Hepatocyte (in vitro differentiated cells): ENCODE data around the gene TGFB1I1.

Experiments
- EZH2 ChIP-seq: fragments of 200-600 bp; sonication (generic); IDR thresholded peaks from 2 replicates; pipeline ENCODE4 v1.6.1; 2016; ENCODE audit warnings: antibody characterized with exemption, mild to moderate bottlenecking, borderline replicate concordance
- TF ChIP-seq, protein P1 (sequence below): fragments of 200-600 bp; sonication (generic); IDR thresholded peaks from 2 replicates; pipeline ENCODE4 v1.5.1; 2016; ENCODE audit warnings: antibody characterized with exemption, mild to moderate bottlenecking; ENCODE audit not compliant: poor library complexity

DNA sequence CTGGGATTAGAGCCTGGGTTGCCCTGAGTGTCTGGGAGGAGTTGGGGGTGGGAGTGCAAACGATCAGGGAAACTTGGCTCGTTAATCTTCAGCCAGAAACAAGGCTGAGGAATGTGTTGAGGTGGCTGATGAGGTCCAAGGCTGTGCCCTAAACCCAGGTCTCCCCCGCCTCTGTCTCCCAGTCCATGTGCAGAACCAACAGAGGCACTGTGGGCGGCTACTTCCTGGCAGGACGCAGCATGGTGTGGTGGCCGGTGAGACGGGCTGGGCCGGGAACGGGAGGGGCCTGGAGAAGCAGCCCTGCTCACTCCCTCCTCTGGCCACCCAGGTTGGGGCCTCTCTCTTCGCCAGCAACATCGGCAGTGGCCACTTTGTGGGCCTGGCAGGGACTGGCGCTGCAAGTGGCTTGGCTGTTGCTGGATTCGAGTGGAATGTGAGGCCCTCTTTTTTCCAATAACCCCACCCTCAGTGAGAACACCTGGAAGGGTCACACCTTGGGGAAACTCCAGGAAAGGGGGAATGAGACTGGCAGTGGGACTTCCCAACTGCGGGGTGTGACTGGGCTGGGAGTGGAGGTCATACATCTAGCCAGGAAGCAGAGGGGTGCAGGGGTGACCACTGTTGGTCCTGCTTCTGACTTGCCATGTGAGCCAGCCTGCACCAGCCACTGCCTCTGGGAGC lies 12.7 kb downstream of the TGFB1I1 start:
- TF ChIP-seq, protein P1, sequence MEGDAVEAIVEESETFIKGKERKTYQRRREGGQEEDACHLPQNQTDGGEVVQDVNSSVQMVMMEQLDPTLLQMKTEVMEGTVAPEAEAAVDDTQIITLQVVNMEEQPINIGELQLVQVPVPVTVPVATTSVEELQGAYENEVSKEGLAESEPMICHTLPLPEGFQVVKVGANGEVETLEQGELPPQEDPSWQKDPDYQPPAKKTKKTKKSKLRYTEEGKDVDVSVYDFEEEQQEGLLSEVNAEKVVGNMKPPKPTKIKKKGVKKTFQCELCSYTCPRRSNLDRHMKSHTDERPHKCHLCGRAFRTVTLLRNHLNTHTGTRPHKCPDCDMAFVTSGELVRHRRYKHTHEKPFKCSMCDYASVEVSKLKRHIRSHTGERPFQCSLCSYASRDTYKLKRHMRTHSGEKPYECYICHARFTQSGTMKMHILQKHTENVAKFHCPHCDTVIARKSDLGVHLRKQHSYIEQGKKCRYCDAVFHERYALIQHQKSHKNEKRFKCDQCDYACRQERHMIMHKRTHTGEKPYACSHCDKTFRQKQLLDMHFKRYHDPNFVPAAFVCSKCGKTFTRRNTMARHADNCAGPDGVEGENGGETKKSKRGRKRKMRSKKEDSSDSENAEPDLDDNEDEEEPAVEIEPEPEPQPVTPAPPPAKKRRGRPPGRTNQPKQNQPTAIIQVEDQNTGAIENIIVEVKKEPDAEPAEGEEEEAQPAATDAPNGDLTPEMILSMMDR: no peak
- no peak for TF ChIP-seq EZH2
